GM10266 (cell line): ENCODE results near the gene PLD4.
"Not testable (repeated sequence)": the region's sequence is repeated elsewhere in the genome, so short reads cannot be mapped to it uniquely, and the experiment has no call there.

Experiments
- DNase-seq: peaks from one replicate; pipeline ENCODE4 v3.0.0; 2012; ENCODE audit errors: extremely low spot score
- CTCF ChIP-seq: IDR thresholded peaks from 2 replicates; pipeline ENCODE4 v1.5.1; 2012; ENCODE audit warnings: mild to moderate bottlenecking, low read depth; ENCODE audit not compliant: control insufficient read depth, insufficient read depth; ENCODE audit errors: missing control alignments

PLD4 gene

GRCh38 chr14:104908303-104908702 is 16.4 kb upstream of the PLD4 start:
- TF ChIP-seq CTCF = no peak
- no peak for DNase-seq

- no peak for DNase-seq
- no peak for TF ChIP-seq CTCF
These were observed 12.6 kb upstream of the PLD4 start for GRCh38 chr14:104912053-104912452.

- no peak for TF ChIP-seq CTCF
- no peak for DNase-seq
These were observed 11.2 kb upstream of the PLD4 start for GRCh38 chr14:104913435-104913834.

- no peak for TF ChIP-seq CTCF
- no peak for DNase-seq
These were observed 7.6 kb upstream of the PLD4 start for GRCh38 chr14:104917116-104917515.

- no peak for DNase-seq
- no peak for TF ChIP-seq CTCF
These were observed 6.7 kb upstream of the PLD4 start for GRCh38 chr14:104917993-104918392.

GRCh38 chr14:104919152-104919992 is 5.3 kb upstream of the PLD4 start:
- not testable (repeated sequence) for DNase-seq

GRCh38 chr14:104919993-104920315 is 4.7 kb upstream of the PLD4 start:
- no peak for DNase-seq
- TF ChIP-seq CTCF = no peak
